Fibroblast of lung (primary cell): ENCODE results near the gene PTPRF.

Source experiments
- EZH2 ChIP-seq: IDR thresholded peaks from 2 replicates; pipeline ENCODE4 v1.5.1; 2012; ENCODE audit warnings: low read length, control low read depth, mild to moderate bottlenecking; ENCODE audit errors: missing control alignments
- TF ChIP-seq, protein P1 (sequence below), 2 donors: IDR thresholded peaks in 1 of 2; conservative IDR thresholded peaks in 1 of 2; 1 replicate in 1 of 2; 2 replicates in 1 of 2; pipeline ENCODE4 v1.5.1; 2011 to 2012; ENCODE audit warnings: low read length in 2 of 2, control low read depth in 1 of 2, inconsistent platforms in 1 of 2, low read depth in 1 of 2, mild to moderate bottlenecking in 1 of 2

DNA sequence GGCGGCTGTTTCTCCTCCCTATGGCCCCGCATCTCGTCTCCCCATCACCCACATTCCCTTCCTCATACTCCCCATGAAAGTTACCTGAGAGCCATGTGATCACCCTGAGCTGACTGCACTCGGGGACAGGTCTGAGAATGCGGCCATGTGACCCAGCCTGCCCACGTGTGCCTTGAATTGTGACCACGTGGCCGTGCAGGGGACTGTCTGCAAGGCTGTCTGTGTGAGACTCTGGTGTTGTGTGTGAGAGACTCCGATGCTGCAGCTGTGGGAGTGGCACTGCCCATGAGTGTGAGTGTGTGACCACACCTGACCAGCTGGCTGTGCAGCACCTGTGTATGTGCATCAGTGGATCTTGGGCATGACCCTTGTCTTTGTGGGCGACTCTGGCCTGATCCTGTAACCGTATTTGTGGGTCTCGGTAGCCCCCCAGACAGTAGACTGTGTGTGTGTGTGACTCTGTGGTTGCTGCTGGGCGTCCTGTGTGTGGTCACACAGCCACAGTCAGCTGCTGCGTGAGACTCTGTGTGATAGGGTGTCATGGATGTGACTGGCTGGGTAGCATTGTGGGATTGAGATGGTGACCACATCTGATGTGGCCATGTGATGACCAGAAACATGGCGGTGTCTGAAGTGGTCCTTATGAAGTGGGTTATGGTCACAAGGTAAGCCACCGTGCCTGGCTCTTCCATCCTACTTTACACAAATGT lies 62.4 kb downstream of the PTPRF start:
- no peak for TF ChIP-seq EZH2
- TF ChIP-seq, protein P1, sequence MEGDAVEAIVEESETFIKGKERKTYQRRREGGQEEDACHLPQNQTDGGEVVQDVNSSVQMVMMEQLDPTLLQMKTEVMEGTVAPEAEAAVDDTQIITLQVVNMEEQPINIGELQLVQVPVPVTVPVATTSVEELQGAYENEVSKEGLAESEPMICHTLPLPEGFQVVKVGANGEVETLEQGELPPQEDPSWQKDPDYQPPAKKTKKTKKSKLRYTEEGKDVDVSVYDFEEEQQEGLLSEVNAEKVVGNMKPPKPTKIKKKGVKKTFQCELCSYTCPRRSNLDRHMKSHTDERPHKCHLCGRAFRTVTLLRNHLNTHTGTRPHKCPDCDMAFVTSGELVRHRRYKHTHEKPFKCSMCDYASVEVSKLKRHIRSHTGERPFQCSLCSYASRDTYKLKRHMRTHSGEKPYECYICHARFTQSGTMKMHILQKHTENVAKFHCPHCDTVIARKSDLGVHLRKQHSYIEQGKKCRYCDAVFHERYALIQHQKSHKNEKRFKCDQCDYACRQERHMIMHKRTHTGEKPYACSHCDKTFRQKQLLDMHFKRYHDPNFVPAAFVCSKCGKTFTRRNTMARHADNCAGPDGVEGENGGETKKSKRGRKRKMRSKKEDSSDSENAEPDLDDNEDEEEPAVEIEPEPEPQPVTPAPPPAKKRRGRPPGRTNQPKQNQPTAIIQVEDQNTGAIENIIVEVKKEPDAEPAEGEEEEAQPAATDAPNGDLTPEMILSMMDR (conservative IDR thresholded peaks at IDR 0.05 in 1 of 2, IDR thresholded peaks at IDR 0.05 in 1 of 2; ENCODE audit: low read depth in 1 of 2, low read length in 2 of 2) = no peak
